Neural progenitor cell (in vitro differentiated cells): ENCODE measurements around the gene SCN8A.

ENCODE experiments used
- CTCF ChIP-seq: fragments of 200-600 bp; sonication (generic); IDR thresholded peaks from 2 replicates; pipeline ENCODE4 v1.5.1; 2017; ENCODE audit warnings: antibody characterized with exemption, mild to moderate bottlenecking
- EZH2phosphoT487 ChIP-seq: fragments of 200-600 bp; sonication (generic); IDR thresholded peaks from 2 replicates; pipeline ENCODE4 v1.6.1; 2017; ENCODE audit warnings: antibody characterized with exemption

GRCh38 chr12:51579321-51579850 lies 11.6 kb upstream of the SCN8A start:
- TF ChIP-seq CTCF (no peak), EZH2phosphoT487 (no peak)
